Fibroblast of the aortic adventitia (primary cell): ENCODE results near the gene GPR3. TPM values are rescaled to one million over a fixed set of nuclear protein-coding genes. Genes with fewer than 3 reads are reported as not detected.

Experiments
- DNase-seq: peaks from one replicate; pipeline ENCODE4 v3.0.0-alpha.2; 2010; ENCODE audit warnings: low read depth
- H3K4me3 ChIP-seq: 2 replicates; pipeline ENCODE4 v1.5.1; 2011; ENCODE audit warnings: low read depth, mild to moderate bottlenecking, control low read depth, low read length, moderate library complexity
- CTCF ChIP-seq: IDR thresholded peaks from 2 replicates; pipeline ENCODE4 v1.5.1; 2011; ENCODE audit warnings: mild to moderate bottlenecking, low read length, control low read depth, inconsistent platforms; ENCODE audit not compliant: insufficient read depth
- total RNA-seq: library from RNA; depleted of rRNA; stranded (reverse); fragments of >200 nt; gene quantifications from 2 replicates; pipeline ENCODE4 v1.2.3, GENCODE V29; 2012; ENCODE audit warnings: low replicate concordance

The GPR3 gene
- total RNA-seq, 1 donor, result 0.99 TPM

GRCh38 chr1:27348861-27349783 lies 43.3 kb upstream of the GPR3 start:
- no peak for TF ChIP-seq CTCF
- peak overlapping the region; percentile 45 for H3K4me3 ChIP-seq

GRCh38 chr1:27349784-27350662 lies 42.4 kb upstream of the GPR3 start:
- peak; percentile 57 for DNase-seq
- peak overlapping the region; percentile 45 for H3K4me3 ChIP-seq
- no peak for TF ChIP-seq CTCF

More at GRCh38 chr1:27348861-27349783, 43.3 kb upstream of the GPR3 start:
- DNase-seq, result no peak

GRCh38 chr1:27350663-27351540 lies 41.5 kb upstream of the GPR3 start:
- H3K4me3 ChIP-seq, result no peak overlapping the region
- no peak for TF ChIP-seq CTCF
- no peak for DNase-seq

- DNase-seq, result no peak
- TF ChIP-seq CTCF, result no peak
- H3K4me3 ChIP-seq, result no peak overlapping the region
These were observed 40.8 kb upstream of the GPR3 start for GRCh38 chr1:27351541-27352107.

- no peak for TF ChIP-seq CTCF
- H3K4me3 ChIP-seq, result no peak overlapping the region
- DNase-seq, result no peak
These were observed 39.3 kb upstream of the GPR3 start for GRCh38 chr1:27353166-27353565.

GRCh38 chr1:27353629-27354028 lies 38.8 kb upstream of the GPR3 start:
- DNase-seq, result no peak
- no peak for TF ChIP-seq CTCF
- H3K4me3 ChIP-seq, result no peak overlapping the region
